OCI-LY7 (cell line): Measurements from ENCODE around the gene MCM6.

ENCODE experiments used
- EZH2phosphoT487 ChIP-seq: fragments of 200-600 bp; sonication (generic); IDR thresholded peaks from 2 replicates; pipeline ENCODE4 v1.6.1; 2018; ENCODE audit warnings: low read depth, borderline replicate concordance, mild to moderate bottlenecking, mixed run types, antibody characterized with exemption, low read length, moderate library complexity, mixed read lengths
- TF ChIP-seq, protein P1 (sequence below): fragments of 200-600 bp; sonication (generic); conservative IDR thresholded peaks from 2 replicates; pipeline ENCODE4 v1.5.1; 2014; ENCODE audit warnings: mild to moderate bottlenecking, antibody characterized with exemption, low read length, moderate library complexity, mixed read lengths

DNA sequence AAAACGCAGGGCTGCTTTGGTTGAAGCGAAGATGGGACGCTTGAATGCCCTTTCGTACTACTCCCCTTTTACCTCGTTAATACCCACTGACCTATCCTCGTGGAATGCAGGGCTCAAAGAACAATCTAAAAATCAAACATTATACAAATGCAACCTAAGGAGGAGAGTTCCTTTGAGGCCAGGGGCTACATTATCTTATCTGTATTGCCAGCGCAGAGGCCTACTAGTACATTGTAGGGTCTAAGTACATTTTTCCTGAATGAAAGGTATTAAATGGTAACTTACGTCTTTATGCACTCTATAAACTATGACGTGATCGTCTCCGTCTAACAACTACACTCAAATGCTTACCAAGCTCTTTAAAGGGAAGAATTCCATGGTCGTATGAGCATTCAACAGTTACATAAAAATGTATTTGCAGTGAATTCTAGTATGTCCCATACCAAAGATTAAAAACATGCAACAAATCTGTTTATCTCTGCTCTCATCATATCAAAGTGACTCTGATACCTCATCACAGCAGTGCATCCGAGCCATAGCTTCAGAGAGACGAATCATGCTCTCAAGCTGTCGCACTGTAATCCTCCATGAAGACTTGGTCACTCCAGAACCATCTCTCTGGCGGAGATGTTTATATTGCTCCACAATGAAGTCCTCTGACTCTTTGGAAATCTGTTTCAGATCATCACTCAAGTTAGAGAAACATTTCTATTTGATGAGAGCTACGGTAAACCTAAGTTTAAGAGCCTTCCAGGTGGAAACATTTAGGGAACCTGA lies 25.2 kb downstream of the MCM6 start:
- TF ChIP-seq, protein P1, sequence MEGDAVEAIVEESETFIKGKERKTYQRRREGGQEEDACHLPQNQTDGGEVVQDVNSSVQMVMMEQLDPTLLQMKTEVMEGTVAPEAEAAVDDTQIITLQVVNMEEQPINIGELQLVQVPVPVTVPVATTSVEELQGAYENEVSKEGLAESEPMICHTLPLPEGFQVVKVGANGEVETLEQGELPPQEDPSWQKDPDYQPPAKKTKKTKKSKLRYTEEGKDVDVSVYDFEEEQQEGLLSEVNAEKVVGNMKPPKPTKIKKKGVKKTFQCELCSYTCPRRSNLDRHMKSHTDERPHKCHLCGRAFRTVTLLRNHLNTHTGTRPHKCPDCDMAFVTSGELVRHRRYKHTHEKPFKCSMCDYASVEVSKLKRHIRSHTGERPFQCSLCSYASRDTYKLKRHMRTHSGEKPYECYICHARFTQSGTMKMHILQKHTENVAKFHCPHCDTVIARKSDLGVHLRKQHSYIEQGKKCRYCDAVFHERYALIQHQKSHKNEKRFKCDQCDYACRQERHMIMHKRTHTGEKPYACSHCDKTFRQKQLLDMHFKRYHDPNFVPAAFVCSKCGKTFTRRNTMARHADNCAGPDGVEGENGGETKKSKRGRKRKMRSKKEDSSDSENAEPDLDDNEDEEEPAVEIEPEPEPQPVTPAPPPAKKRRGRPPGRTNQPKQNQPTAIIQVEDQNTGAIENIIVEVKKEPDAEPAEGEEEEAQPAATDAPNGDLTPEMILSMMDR = no peak
- TF ChIP-seq EZH2phosphoT487 = no peak
